Middle frontal gyrus (tissue), 1 donor: ENCODE results near the gene OLFML2A.

Experiments
- DNase-seq: peaks from one replicate; pipeline ENCODE4 v3.0.0-alpha.2; 2015; ENCODE audit warnings: low spot score; ENCODE audit errors: extremely low spot score

The OLFML2A gene

DNA sequence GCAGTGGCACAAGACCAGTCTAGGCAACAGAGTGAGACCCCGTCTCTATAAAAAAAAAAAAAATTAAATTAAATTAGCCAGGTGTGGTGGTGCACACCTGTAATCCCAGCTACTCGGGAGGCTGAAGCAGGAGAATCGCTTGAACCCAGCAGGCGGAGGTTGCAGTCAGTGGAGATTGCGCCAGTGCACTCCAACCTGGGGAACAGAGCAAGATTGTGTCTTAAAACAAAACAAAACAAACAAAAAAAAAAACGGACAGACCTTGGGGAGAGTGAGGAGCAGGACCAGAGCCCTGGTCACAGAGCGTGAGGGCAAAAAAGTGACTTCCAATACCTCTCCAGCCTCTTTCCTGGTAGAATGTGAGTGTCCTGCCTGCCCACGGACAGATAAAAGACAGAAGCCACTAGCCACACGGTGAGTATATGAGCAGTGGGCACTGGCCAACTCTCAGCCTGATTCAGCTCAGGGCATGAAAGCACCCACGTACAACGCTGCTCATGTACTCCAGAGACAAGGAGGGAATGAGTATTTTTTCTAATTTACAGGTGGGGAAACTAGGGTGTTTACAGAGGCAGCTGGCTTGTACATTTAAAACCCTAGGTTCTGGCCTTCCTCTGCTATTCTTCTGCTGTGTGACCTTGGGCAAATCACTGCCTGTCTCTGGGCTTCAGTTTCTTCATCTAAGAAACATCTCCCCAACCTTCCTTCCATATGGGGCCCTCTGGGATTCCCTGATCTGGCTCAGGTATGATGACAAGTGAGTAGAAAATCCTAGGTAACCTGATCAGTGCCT, 1.8 kb downstream of the OLFML2A start:
- no peak for DNase-seq

DNA sequence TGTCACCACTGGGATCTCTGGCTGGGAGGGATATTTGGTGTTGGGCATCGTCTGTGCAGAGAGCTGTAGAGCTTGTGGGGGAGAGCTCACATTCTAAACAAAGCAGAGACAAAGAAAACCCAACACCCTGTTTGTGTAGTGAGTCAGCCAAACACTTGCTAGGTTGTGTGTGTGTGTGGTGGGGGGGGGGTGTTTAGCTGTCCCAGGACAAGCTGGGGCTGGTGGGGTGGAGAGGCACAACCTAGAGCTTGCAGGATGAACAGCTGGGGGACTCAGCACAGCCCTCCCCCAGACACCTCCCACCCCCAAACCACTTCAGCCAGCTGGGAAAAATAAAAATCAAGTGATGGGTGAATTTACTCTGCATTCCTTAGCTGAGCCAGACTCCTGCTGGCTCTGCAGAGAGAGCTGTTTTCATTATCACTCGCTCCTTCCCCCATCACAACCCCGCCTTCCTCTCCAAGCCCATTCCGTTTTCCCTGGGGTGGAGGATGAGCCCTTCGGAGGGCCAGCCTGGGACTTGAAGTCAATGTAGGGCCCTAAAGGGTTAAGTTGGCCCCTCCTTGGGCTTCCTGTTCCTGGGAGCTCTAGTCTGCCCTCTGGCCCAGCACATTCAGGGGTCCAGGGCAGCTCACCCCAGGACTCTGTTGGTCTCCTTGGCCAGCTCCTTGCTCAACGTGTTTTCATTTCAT, 2.6 kb downstream of the OLFML2A start:
- no peak for DNase-seq

DNA sequence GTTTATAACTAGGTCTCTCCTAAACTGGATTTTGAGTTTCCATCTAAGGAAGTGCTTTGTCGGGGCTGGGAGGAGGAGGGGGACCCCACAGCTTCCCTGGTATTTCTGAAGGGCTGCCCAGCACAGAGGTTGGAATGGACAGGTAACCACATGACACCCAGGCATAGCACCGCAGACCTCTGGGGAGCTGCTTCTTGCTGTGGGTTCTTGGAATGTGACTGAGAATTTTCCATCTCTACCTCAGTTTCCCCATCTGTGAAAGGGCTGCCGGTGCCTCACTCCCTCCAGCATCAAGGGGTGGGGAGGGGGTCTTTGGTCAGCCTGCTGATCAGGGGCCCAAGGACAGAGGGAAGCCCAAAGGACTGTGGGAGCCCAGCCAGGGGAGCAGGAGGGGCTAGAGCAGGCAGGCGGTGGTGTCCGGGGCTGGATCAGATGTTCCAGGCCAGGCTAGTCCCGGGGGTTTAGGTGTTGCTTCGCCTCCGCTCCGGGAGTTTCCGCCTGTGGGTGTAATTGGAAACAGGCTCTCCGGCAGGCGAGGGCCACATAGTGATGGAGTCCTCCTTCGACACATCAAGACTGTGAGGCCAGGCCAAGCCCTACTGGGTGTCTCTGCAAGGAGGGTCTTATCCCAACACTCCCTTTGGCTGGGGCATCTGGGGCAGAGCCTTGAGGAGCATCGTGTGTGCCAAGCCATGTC, 3.3 kb downstream of the OLFML2A start:
- DNase-seq, result no peak

DNA sequence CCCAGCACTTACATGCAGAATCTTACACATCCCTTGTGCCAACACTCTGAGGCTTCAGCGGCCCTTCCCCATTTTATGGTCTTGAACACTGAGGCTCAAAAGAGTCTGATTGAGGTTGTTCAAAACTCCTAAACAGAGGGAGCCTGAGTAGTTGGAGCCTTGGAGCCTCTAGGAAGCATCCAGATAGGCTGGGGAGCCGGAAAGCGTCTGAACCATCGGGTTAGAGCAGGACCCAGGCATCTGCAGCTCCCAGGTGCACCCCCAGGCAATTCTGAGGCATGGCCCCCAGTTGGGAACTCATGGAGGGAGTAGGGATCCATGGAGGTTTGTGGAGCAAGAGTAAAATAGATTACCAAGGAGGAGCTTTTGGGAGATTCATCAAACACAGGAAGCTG, 3.8 kb downstream of the OLFML2A start:
- no peak for DNase-seq

DNA sequence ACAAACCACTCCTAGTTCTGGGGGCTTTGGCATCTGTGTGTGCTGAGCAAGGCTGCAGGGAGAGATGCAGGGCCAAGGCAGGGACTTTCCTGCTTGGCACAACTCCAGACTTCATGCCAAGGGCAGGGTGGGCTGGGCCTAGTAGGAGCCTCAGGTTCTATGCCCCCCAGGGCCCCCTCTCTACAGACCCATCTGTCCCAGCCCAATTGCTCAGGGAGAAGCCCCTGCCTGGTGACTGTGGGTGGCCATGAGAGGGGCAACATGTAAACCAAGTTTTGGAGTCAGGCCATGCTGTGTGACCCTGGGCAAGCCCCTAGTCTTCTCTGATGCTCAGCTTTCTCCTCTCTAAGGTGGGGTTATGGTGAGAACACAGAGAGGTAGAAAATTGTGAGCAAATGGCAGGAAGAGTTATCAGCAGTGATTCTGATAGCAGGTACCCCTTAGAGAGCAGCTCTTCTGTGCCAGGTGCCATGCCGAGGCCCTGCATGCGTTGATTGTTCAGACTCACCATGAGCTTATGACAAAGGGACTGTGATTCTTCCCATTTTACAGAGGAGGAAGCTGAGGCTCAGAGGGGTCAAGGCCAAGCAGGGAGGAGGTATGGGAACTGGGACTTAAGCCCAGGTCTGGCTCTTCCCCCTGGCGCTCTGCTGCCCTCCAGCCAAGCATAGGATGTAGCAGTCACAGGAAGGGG, 5.2 kb downstream of the OLFML2A start:
- DNase-seq, result no peak

DNA sequence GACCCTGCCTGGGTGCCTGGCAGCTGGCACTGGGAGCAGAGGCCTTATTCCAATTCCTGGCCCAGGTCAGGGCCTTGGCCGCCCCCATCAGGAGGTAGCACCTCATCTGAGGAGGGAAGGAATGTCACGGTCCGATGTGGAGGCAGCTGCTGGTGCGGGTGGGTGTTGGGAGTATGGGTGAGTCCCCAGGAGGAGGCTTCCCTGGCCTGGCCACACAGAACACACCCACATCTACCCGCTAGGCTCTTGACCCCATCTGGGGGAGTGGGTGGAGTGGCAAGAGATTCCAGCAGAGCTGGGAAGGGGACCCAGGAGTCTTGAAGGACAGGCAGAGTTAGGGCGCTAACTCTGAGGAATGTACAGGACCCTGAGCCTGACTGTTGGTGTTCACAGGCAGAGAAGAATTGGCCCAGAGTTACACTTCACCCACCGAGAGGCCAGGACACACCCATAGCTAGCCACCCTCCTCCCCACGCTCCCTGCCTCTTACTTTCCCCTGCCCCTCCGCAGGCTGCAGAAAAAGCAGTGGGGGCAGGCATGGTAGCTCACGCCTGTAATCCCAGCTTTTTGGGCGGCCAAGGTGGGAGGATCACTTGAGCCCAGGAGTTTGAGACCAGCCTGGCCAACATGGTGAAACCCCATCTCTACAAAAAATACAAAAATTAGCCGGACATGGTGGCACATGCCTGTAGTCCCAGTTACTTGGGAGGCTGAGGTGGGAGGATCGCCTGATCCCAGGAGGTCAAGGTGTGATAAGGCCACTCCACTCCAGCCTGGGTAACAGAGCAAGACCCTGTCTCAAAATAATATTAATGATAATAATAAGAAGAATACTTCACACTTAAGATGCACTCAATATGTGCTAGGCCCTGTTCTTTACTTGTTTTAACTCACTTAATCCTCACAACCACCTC, 6.0 kb downstream of the OLFML2A start:
- no peak for DNase-seq

DNA sequence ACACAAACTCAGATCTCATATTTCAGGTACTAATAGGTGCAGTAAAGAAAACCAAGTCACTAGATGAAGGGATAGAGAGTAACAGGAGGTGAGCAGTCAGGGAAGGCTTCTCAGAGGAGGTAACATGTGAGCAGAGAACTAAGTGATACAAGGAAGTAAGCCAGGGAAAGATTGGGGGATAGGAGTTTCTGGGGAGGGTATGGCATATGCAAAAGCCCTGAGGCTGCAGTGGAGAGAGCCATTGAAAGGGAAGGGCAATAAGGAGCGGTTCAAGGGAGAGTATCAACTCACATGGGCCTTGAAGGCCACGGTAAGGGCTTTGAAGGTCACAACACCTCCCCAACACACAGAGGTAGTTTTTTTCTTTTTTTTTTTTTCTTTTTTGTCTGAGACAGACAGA, 6.9 kb downstream of the OLFML2A start:
- DNase-seq, result no peak

DNA sequence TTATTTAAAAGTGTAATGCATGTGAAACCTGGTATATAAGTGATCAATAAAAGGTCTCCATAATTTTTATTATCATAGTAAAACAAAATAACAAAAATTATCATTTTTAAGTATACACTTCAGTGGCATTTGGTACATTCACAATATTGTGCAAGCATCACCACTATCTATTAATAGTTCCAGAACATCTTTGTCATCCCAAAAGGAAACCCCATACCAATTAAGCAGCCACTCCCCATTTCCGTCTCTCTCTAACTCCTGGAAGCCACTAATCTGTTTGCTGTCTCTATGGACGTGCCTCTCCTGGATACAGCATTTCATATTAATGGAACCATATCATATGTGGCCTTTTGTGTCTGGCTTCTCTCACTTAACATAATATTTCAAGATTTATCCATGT, 7.6 kb downstream of the OLFML2A start:
- DNase-seq, result no peak

DNA sequence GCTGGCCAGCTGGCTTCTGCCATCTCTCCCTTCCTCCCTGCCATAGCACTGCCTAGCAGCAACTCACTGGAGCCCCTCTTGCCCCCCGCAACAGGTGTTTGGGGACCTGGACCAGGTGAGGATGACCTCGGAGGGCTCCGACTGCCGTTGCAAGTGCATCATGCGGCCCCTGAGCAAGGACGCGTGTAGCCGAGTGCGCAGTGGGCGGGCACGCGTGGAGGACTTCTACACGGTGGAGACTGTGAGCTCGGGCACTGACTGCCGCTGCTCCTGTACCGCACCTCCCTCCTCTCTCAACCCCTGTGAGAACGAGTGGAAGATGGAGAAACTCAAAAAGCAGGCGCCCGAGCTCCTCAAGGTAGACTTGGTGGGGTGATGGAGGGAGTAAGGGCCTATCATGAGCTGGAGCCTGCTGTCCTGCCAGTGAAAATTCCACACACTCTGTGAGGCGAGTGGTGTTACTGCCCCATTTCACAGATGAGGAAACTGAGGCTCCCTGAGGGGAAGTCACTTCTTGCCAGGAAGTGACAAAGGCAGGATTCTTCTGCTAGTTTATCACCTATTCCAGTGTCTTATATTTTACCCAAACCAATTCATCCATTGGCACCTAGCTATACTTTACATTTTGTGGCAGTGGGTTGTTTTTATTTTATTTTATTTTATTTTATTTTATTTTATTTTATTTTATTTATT, 10.1 kb downstream of the OLFML2A start:
- DNase-seq, result no peak

DNA sequence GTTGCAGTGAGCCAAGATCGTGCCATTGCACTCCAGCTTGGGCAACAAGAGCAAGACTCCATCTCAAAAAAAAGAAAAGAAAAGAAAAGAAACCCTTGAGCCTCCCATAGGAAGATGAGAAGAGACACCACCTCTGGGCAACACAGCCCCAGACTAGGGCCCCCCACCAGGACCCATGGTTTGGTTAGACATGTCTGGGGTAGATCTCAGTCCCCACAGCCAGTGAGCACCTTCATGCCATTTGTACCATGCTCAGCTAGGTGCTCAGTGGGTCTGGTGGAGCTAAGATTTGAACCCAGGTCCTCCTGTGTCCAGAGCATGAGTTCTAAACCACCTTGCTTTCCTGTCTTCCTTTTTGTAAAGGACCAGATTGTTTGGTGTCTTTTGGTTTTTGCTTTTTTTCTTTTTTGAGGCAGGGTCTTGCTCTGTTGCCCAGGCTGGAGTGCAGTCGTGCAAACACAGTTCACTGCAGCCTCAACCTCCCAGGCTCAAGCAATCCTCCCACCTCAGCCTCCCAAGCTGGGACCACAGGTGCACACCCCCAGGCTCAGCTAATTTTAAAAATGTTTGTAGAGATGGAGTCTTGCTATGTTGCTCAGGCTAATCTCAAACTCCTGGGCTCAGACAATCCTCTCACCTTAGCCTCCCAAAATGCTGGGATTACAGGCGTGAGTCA, 11.7 kb downstream of the OLFML2A start:
- DNase-seq, result no peak

DNA sequence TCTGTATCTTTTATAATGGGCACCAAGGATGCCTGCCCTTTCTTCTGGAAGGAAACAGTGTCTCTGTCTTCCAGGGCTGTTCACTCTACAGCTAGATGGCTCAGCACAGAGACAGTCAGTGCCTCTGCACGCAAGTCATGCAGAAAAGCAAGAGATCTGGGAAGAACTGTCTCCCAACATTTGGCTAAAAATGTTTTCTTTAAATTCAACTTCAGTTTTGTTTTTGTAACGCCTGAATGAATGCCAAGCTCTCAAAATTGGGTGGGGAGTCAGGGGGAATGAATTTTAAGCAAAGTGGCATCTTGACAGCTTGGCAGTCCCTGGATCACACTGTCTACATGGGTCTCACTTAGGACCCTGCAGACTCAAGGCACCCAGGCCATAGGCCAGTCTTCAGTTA, 12.6 kb downstream of the OLFML2A start:
- DNase-seq, result no peak

DNA sequence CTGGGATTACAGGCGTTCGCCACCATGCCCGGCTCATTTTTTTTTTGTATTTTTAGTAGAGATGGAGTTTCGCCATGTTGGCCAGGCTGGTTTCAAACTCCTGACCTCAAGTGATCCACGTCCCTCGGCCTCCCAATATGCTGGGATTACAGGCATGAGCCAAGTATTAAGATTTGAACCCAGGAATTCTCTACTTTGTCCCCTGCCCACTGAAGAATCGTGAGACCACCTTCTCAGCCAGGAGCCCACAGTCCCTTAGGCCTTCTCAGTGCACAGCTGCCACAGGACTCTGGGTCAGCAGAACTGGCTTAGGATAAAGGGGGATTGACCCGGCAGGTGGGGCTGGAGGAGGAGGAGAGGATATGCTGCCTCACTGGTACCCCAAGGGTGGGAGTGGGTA, 13.4 kb downstream of the OLFML2A start:
- no peak for DNase-seq

DNA sequence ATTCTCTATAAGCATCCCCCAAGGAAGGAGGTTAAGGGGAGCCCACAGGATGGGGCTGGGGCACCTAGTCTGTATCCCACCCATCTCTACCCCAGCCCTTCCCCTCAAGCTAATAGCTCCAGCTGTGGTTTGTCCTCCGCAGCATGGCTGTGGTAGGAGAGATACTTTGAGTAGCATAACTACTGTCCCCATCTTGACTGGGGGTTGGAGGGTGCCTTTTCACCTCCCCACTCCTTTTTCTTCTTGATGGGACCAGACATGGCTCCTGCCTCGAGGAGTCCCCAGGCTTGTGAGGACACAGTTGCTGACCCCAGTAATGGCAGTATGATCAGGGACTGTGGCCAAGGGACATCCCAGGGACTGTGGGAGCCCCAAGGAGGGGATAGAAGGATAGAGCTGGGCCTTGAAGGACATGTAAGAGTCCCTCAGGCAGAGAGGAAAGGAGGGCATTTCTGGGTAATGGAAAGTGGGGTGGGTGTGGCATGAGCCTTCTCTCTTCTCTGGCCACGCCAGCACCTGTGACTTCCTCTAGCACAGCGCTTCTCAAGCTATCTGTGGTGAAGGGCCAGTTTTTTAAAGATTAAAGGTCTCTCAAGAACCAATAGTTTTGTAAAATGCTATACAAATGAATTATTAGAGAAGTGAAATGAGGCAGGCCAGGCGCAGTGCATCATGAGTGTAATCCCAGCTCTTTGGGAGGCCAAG, 14.0 kb downstream of the OLFML2A start:
- DNase-seq, result no peak

DNA sequence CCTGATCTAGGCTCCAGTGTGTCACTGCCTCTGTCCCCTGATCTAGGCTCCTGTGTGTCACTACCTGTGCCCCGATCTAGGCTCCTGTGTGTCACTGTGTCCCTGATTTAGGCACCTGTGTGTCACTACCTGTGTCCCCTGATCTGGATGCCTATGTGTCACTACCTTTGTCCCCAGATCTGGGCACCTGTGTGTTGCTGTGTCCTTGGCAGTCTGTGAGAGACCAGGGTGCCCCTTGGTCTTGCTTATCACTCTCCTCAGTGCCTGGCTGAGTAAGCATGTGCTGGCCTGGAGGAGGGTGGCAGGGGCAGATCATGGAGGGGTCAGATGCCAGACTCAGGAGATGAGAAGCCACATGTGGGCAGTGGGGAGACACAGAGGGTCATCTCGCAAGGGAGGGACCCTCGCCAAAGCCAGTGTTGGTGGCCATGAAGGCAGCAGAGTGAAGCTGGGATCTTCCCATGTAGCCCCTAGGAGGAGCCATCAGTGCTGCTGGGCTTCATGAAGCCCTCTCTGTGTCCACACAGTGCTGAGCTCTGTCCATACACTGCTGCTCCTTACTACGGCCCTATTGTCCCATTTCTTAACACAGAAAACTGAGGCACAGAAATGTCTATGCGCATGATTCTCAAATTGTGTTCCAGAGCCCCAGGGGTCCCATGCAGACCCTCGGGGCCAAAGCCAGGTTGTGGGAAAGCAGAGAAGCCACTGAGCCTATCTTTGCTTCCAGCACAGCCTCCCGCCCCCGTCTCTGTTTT, 15.5 kb downstream of the OLFML2A start:
- no peak for DNase-seq

DNA sequence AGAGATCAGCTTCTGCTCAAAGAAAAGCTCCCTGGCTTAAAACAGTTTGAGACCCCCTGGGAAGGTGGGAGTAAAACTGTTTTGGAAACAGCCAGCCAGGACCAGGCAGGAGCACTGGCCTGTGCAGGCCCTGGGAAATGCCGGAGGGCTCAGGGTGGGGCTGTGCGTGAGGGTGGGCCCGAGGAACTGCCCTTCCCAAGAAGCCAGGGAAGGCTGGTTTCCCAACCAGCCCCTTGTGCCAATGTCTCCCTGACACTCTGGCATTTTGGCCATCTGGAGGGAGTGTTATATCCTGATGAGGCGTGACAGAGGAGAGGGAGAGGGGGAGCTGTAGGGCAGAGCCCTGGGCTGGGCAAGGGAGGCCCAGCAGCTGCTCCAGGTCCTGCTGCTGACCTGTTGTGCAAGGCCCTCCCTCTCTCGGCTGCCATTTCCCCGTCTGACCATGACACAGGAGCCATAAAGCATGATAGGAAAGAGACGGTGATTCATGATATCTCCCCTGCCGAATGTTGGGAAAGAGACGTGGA, 16.1 kb downstream of the OLFML2A start:
- no peak for DNase-seq

DNA sequence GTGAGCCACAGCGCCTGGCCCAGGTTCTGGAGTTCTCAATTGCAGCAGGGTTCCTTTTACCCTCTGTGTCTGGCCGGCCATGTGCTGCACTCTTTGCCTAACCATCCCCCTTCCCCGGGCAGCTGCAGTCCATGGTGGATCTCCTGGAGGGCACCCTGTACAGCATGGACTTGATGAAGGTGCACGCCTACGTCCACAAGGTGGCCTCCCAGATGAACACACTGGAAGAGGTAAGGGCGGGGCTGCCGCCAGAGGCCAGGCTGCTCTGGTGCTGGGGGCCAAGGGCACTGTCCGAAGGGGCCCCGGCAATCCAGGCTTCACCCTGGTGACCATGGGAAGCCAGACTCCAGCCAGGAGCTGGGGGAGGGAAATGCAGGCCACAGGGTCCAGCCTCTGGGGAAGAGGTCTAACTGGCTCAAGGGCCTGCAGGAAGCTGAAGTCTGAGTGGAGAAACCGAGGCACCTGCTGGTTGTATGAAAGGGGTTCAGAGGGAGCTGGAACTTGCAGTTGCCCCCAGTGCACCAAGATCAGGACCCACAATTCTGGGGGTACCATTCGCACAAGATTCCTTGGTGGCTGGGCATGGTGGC, 18.1 kb downstream of the OLFML2A start:
- no peak for DNase-seq

DNA sequence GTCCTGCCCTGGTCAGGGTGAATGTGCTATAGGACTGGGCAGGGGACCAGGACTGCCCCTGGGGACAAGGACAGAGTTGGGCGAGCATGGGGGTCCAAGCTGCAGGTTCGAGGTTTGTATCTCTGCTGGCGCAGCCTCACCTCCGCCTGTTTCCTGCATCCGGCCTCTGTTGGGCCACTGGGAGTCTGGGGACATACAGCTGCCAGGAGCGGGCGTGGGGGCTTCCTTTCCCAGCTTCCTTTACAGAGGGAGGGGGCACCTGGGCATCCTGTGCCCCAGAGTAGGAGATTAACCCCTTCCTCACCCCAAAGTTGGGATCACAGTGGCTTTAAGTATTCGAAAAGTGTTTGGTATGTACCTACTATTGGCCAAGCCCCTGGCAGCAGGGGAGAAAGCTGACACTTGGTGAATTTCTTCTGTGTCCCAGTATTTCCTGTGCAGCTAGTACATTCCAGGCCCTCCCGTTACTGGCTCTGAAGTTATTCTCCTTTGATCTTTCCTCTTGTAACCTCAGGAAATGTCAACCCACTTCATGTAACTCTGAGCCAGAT, 19.0 kb downstream of the OLFML2A start:
- no peak for DNase-seq
